ENCODE results near the gene PKLR. TPM values are rescaled to one million over a fixed set of nuclear protein-coding genes. Genes with fewer than 3 reads are reported as not detected.

Gene PKLR
- total RNA-seq, 1 experiment from 2014 or later = not detected

GRCh38 chr1:155326020-155326526, 24.8 kb upstream of the PKLR start:
- no peak for DNase-seq
- Histone ChIP-seq H3K36me3 (ENCODE audit: insufficient read depth, low read length) (peaks cover 11% of the 10 kb centered on the region; the same call in 1 of the 2 replicates), H3K9me2 (replicated peaks; ENCODE audit: insufficient read depth, low read length) (no peaks in the 10 kb centered on the region), H3K9ac (ENCODE audit: low read length) (no peak overlapping the region), H3K79me2 (ENCODE audit: low read length) (no peaks in the 10 kb centered on the region), H3K9me3 (ENCODE audit: low read length) (no peaks in the 10 kb centered on the region), H2AFZ (ENCODE audit: low read length) (no peak overlapping the region), H3K27ac (ENCODE audit: low read length) (no peak overlapping the region), H3K4me1 (ENCODE audit: low read length) (peaks cover 43% of the 10 kb centered on the region), H4K20me1 (ENCODE audit: insufficient read depth, low read depth, low read length) (no peaks in the 10 kb centered on the region), H3K27me3 (ENCODE audit: low read length) (no peaks in the 10 kb centered on the region), H3K4me3 (ENCODE audit: low read length) (no peak overlapping the region), H3K4me2 (ENCODE audit: low read depth, low read length, poor library complexity, severe bottlenecking) (no peak overlapping the region)

- no peak overlapping the region for H3K27ac ChIP-seq (ENCODE audit: low read length)
- no peak overlapping the region for H3K9ac ChIP-seq (ENCODE audit: low read length)
Observed at GRCh38 chr1:155325603-155325893, 24.3 kb upstream of the PKLR start.

GRCh38 chr1:155324717-155325602, 23.7 kb upstream of the PKLR start:
- Histone ChIP-seq H3K4me1 (ENCODE audit: low read length) (peaks cover 40% of the 10 kb centered on the region), H3K27me3 (ENCODE audit: low read length) (no peaks in the 10 kb centered on the region), H3K27ac (ENCODE audit: low read length) (peak overlapping the region; percentile 89), H3K9me3 (ENCODE audit: low read length) (no peaks in the 10 kb centered on the region), H3K36me3 (ENCODE audit: insufficient read depth, low read length) (no peaks in the 10 kb centered on the region), H3K4me3 (ENCODE audit: low read length) (peak overlapping the region; percentile 96), H3K79me2 (ENCODE audit: low read length) (no peaks in the 10 kb centered on the region), H3K9ac (ENCODE audit: low read length) (peak overlapping the region; percentile 99), H4K20me1 (ENCODE audit: insufficient read depth, low read depth, low read length) (no peaks in the 10 kb centered on the region), H2AFZ (ENCODE audit: low read length) (no peak overlapping the region), H3K9me2 (replicated peaks; ENCODE audit: insufficient read depth, low read length) (no peaks in the 10 kb centered on the region), H3K4me2 (ENCODE audit: low read depth, low read length, poor library complexity, severe bottlenecking) (peak overlapping the region; percentile 98)
- DNase-seq = no peak

More at GRCh38 chr1:155325603-155325893, 24.3 kb upstream of the PKLR start:
- H3K4me1 ChIP-seq (ENCODE audit: low read length) = peaks cover 43% of the 10 kb centered on the region
- no peak overlapping the region for H2AFZ ChIP-seq (ENCODE audit: low read length)
- no peak for DNase-seq
- no peaks in the 10 kb centered on the region for H4K20me1 ChIP-seq (ENCODE audit: insufficient read depth, low read depth, low read length)
- peak overlapping the region; percentile 98 for H3K4me2 ChIP-seq (ENCODE audit: low read depth, low read length, poor library complexity, severe bottlenecking)
- no peaks in the 10 kb centered on the region for H3K9me2 ChIP-seq (replicated peaks; ENCODE audit: insufficient read depth, low read length)
- no peaks in the 10 kb centered on the region for H3K27me3 ChIP-seq (ENCODE audit: low read length)
- H3K36me3 ChIP-seq (ENCODE audit: insufficient read depth, low read length) = peaks cover 6% of the 10 kb centered on the region; the same call in 1 of the 2 replicates
- no peaks in the 10 kb centered on the region for H3K79me2 ChIP-seq (ENCODE audit: low read length)
- H3K4me3 ChIP-seq (ENCODE audit: low read length) = no peak overlapping the region
- H3K9me3 ChIP-seq (ENCODE audit: low read length) = no peaks in the 10 kb centered on the region

- Histone ChIP-seq H3K9me3 (ENCODE audit: low read length) (no peaks in the 10 kb centered on the region), H3K79me2 (ENCODE audit: low read length) (no peaks in the 10 kb centered on the region), H3K27me3 (ENCODE audit: low read length) (no peaks in the 10 kb centered on the region), H3K9me2 (replicated peaks; ENCODE audit: insufficient read depth, low read length) (no peaks in the 10 kb centered on the region), H2AFZ (ENCODE audit: low read length) (peak overlapping the region; percentile 74; the same call in 1 of the 2 replicates), H3K27ac (ENCODE audit: low read length) (peak overlapping the region; percentile 89), H3K4me2 (ENCODE audit: low read depth, low read length, poor library complexity, severe bottlenecking) (peak overlapping the region; percentile 98), H3K4me3 (ENCODE audit: low read length) (peak overlapping the region; percentile 96), H3K36me3 (ENCODE audit: insufficient read depth, low read length) (peaks cover 3% of the 10 kb centered on the region; the same call in 1 of the 2 replicates), H3K9ac (ENCODE audit: low read length) (peak overlapping the region; percentile 99), H4K20me1 (ENCODE audit: insufficient read depth, low read depth, low read length) (no peaks in the 10 kb centered on the region), H3K4me1 (ENCODE audit: low read length) (peaks cover 40% of the 10 kb centered on the region)
- peak; percentile 97 for DNase-seq
Observed at GRCh38 chr1:155324037-155324716, 22.9 kb upstream of the PKLR start.

DNA sequence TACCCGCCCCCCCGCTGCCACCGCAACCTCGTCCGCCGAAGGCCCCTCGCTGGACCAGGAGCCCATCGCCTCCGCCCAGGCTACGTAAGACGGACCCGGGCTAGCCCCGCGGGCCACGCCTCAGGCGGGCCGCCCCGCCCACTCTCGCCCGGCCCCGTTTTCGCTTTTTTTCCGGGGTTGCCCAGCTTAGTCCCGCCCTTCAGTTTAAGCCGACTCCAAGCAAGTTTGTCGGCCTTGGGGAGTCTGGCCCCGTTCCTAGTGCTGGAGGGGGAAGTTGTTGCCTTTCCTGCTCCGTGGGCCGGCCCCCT, 22.4 kb upstream of the PKLR start:
- peak overlapping the region; percentile 74; the same call in 1 of the 2 replicates for H2AFZ ChIP-seq (ENCODE audit: low read length)

DNA sequence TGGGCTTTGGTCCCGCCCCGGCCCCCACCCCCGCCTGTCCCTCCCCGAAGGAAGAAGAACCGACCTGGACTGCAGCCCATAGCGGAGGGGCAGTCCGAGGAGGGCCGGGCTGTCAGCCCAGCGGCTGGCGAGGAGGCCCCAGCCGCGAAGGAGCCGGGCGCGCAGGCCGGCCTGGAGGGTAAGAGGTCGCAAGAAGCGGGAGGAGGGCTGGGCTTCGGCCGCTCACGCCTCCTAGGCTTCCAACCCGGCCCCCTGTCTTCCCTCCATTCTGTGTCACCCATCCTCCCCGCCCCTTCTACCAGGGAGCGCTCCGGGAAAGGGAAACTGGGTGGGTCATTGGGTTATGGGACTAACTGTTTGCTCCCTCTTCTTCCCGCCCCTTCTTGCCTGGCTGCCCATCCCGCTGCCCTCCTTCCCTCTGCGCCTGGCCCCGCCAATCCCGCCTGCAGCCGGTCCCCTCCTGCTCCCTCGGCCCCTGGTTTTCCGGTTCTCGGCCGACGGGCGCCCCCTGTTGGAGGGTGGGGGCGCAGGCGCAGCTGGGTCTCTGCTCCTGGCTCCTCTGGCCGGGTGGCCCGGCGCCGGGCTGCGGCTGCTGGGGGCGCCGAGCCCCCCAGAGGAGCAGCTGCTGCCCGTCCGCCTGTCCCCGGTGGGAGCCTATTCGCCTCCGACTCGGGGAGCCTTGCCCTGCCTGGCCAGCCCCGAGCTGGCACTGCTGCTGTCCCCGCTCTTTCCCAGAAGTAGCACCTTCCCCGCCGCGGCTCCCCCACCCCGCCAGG, 21.9 kb upstream of the PKLR start:
- Histone ChIP-seq H3K27me3 (ENCODE audit: low read length) (no peaks in the 10 kb centered on the region), H3K9me2 (replicated peaks; ENCODE audit: insufficient read depth, low read length) (no peaks in the 10 kb centered on the region), H3K4me2 (ENCODE audit: low read depth, low read length, poor library complexity, severe bottlenecking) (peak overlapping the region; percentile 98), H3K4me3 (ENCODE audit: low read length) (peak overlapping the region; percentile 96), H3K79me2 (ENCODE audit: low read length) (no peaks in the 10 kb centered on the region), H2AFZ (ENCODE audit: low read length) (no peak overlapping the region; the same call in 1 of the 2 replicates), H3K9me3 (ENCODE audit: low read length) (no peaks in the 10 kb centered on the region), H3K36me3 (ENCODE audit: insufficient read depth, low read length) (peaks cover 12% of the 10 kb centered on the region; the same call in 1 of the 2 replicates), H4K20me1 (ENCODE audit: insufficient read depth, low read depth, low read length) (no peaks in the 10 kb centered on the region), H3K27ac (ENCODE audit: low read length) (peak overlapping the region; percentile 89), H3K4me1 (ENCODE audit: low read length) (peaks cover 40% of the 10 kb centered on the region), H3K9ac (ENCODE audit: low read length) (peak overlapping the region; percentile 99)
- peak; percentile 94 for DNase-seq

More for the DNA sequence above, 22.4 kb upstream of the PKLR start:
- Histone ChIP-seq H4K20me1 (ENCODE audit: insufficient read depth, low read depth, low read length) (no peaks in the 10 kb centered on the region), H3K27me3 (ENCODE audit: low read length) (no peaks in the 10 kb centered on the region), H3K9me2 (replicated peaks; ENCODE audit: insufficient read depth, low read length) (no peaks in the 10 kb centered on the region), H3K9ac (ENCODE audit: low read length) (peak overlapping the region; percentile 99), H3K4me1 (ENCODE audit: low read length) (peaks cover 40% of the 10 kb centered on the region), H3K4me2 (ENCODE audit: low read depth, low read length, poor library complexity, severe bottlenecking) (peak overlapping the region; percentile 98), H3K36me3 (ENCODE audit: insufficient read depth, low read length) (peaks cover 8% of the 10 kb centered on the region; the same call in 1 of the 2 replicates), H3K9me3 (ENCODE audit: low read length) (no peaks in the 10 kb centered on the region), H3K79me2 (ENCODE audit: low read length) (no peaks in the 10 kb centered on the region), H3K27ac (ENCODE audit: low read length) (peak overlapping the region; percentile 89), H3K4me3 (ENCODE audit: low read length) (peak overlapping the region; percentile 96)
- peak; percentile 95 for DNase-seq

DNA sequence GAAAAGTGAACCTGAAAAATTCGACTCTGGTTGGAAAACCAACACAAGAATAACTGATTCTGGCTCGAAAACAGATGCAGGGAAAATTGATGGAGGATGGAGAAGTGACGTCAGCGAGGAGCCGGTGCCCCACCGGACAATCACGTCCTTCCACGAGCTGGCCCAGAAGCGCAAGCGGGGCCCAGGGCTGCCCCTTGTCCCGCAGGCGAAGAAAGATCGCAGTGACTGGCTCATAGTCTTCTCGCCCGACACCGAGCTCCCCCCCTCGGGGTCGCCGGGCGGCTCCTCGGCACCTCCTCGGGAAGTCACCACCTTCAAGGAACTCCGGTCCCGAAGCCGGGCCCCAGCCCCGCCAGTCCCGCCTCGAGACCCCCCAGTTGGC, 21.3 kb upstream of the PKLR start:
- peak overlapping the region; percentile 99 for H3K9ac ChIP-seq (ENCODE audit: low read length)
- H2AFZ ChIP-seq (ENCODE audit: low read length) = no peak overlapping the region
- H4K20me1 ChIP-seq (ENCODE audit: insufficient read depth, low read depth, low read length) = no peaks in the 10 kb centered on the region

More for the DNA sequence above, 21.3 kb upstream of the PKLR start:
- peak overlapping the region; percentile 96 for H3K4me3 ChIP-seq (ENCODE audit: low read length)
- DNase-seq = peak; percentile 68
- no peaks in the 10 kb centered on the region for H3K27me3 ChIP-seq (ENCODE audit: low read length)
- H3K4me2 ChIP-seq (ENCODE audit: low read depth, low read length, poor library complexity, severe bottlenecking) = peak overlapping the region; percentile 98
- H3K4me1 ChIP-seq (ENCODE audit: low read length) = peaks cover 40% of the 10 kb centered on the region
- H3K79me2 ChIP-seq (ENCODE audit: low read length) = no peaks in the 10 kb centered on the region
- H3K36me3 ChIP-seq (ENCODE audit: insufficient read depth, low read length) = peaks cover 16% of the 10 kb centered on the region; the same call in 1 of the 2 replicates
- no peaks in the 10 kb centered on the region for H3K9me2 ChIP-seq (replicated peaks; ENCODE audit: insufficient read depth, low read length)
- no peaks in the 10 kb centered on the region for H3K9me3 ChIP-seq (ENCODE audit: low read length)
- H3K27ac ChIP-seq (ENCODE audit: low read length) = 0 out of 2 replicates have a peak overlapping the region, but pooled peaks have one; percentile 89
